ENCODE data around the gene ANXA8.
"Not testable (repeated sequence)": the region's sequence is repeated elsewhere in the genome, so short reads cannot be mapped to it uniquely, and the experiment has no call there.

The ANXA8 gene

GRCh38 chr10:47478114-47478513, 5.8 kb downstream of the ANXA8 start:
- not testable (repeated sequence) for H3K9me3 ChIP-seq (ENCODE audit: control insufficient read depth, insufficient read depth, low read length); H3K27me3 ChIP-seq (ENCODE audit: control insufficient read depth, insufficient read depth, low read length); H3K4me1 ChIP-seq (ENCODE audit: control insufficient read depth, insufficient read depth, low read length); H3K27ac ChIP-seq (ENCODE audit: low read depth, low read length); H3K4me3 ChIP-seq (ENCODE audit: low read depth, low read length); H3K9ac ChIP-seq (ENCODE audit: low read depth, low read length); H3K36me3 ChIP-seq (ENCODE audit: control insufficient read depth, insufficient read depth, low read length)

- not testable (repeated sequence) for H3K36me3 ChIP-seq (ENCODE audit: control insufficient read depth, insufficient read depth, low read length); H3K27me3 ChIP-seq (ENCODE audit: control insufficient read depth, insufficient read depth, low read length); H3K9ac ChIP-seq (ENCODE audit: low read depth, low read length); H3K27ac ChIP-seq (ENCODE audit: low read depth, low read length); H3K4me3 ChIP-seq (ENCODE audit: low read depth, low read length); H3K9me3 ChIP-seq (ENCODE audit: control insufficient read depth, insufficient read depth, low read length); H3K4me1 ChIP-seq (ENCODE audit: control insufficient read depth, insufficient read depth, low read length)
Measured at GRCh38 chr10:47477078-47477477, 6.8 kb downstream of the ANXA8 start.

- not testable (repeated sequence) for H3K27me3 ChIP-seq (ENCODE audit: control insufficient read depth, insufficient read depth, low read length); H3K4me3 ChIP-seq (ENCODE audit: low read depth, low read length); H3K27ac ChIP-seq (ENCODE audit: low read depth, low read length); H3K9me3 ChIP-seq (ENCODE audit: control insufficient read depth, insufficient read depth, low read length); H3K36me3 ChIP-seq (ENCODE audit: control insufficient read depth, insufficient read depth, low read length); H3K4me1 ChIP-seq (ENCODE audit: control insufficient read depth, insufficient read depth, low read length); H3K9ac ChIP-seq (ENCODE audit: low read depth, low read length)
Measured at GRCh38 chr10:47475101-47475500, 8.8 kb downstream of the ANXA8 start.

- not testable (repeated sequence) for H3K27ac ChIP-seq (ENCODE audit: low read depth, low read length); H3K4me1 ChIP-seq (ENCODE audit: control insufficient read depth, insufficient read depth, low read length); H3K9ac ChIP-seq (ENCODE audit: low read depth, low read length); H3K27me3 ChIP-seq (ENCODE audit: control insufficient read depth, insufficient read depth, low read length); H3K4me3 ChIP-seq (ENCODE audit: low read depth, low read length); H3K9me3 ChIP-seq (ENCODE audit: control insufficient read depth, insufficient read depth, low read length); H3K36me3 ChIP-seq (ENCODE audit: control insufficient read depth, insufficient read depth, low read length)
Measured at GRCh38 chr10:47473516-47473915, 10.4 kb downstream of the ANXA8 start.

- not testable (repeated sequence) for H3K4me3 ChIP-seq (ENCODE audit: low read depth, low read length)
Measured at GRCh38 chr10:47472647-47473046, 11.3 kb downstream of the ANXA8 start.

GRCh38 chr10:47472072-47472471, 11.8 kb downstream of the ANXA8 start:
- not testable (repeated sequence) for H3K36me3 ChIP-seq (ENCODE audit: control insufficient read depth, insufficient read depth, low read length); H3K4me3 ChIP-seq (ENCODE audit: low read depth, low read length); H3K4me1 ChIP-seq (ENCODE audit: control insufficient read depth, insufficient read depth, low read length); H3K9ac ChIP-seq (ENCODE audit: low read depth, low read length); H3K27ac ChIP-seq (ENCODE audit: low read depth, low read length); H3K9me3 ChIP-seq (ENCODE audit: control insufficient read depth, insufficient read depth, low read length); H3K27me3 ChIP-seq (ENCODE audit: control insufficient read depth, insufficient read depth, low read length)

More at GRCh38 chr10:47472647-47473046, 11.3 kb downstream of the ANXA8 start:
- H3K9ac ChIP-seq (ENCODE audit: low read depth, low read length); H3K27me3 ChIP-seq (ENCODE audit: control insufficient read depth, insufficient read depth, low read length); H3K9me3 ChIP-seq (ENCODE audit: control insufficient read depth, insufficient read depth, low read length); H3K27ac ChIP-seq (ENCODE audit: low read depth, low read length); H3K36me3 ChIP-seq (ENCODE audit: control insufficient read depth, insufficient read depth, low read length); H3K4me1 ChIP-seq (ENCODE audit: control insufficient read depth, insufficient read depth, low read length): not testable (repeated sequence)

GRCh38 chr10:47468731-47469528, 15.0 kb downstream of the ANXA8 start:
- H3K27ac ChIP-seq (ENCODE audit: low read depth, low read length); H3K36me3 ChIP-seq (ENCODE audit: control insufficient read depth, insufficient read depth, low read length): not testable (repeated sequence)

GRCh38 chr10:47467957-47468356, 16.0 kb downstream of the ANXA8 start:
- not testable (repeated sequence) for H3K27ac ChIP-seq (ENCODE audit: low read depth, low read length); H3K9ac ChIP-seq (ENCODE audit: low read depth, low read length); H3K36me3 ChIP-seq (ENCODE audit: control insufficient read depth, insufficient read depth, low read length); H3K4me3 ChIP-seq (ENCODE audit: low read depth, low read length); H3K9me3 ChIP-seq (ENCODE audit: control insufficient read depth, insufficient read depth, low read length); H3K4me1 ChIP-seq (ENCODE audit: control insufficient read depth, insufficient read depth, low read length); H3K27me3 ChIP-seq (ENCODE audit: control insufficient read depth, insufficient read depth, low read length)

More at GRCh38 chr10:47468731-47469528, 15.0 kb downstream of the ANXA8 start:
- H3K4me1 ChIP-seq (ENCODE audit: control insufficient read depth, insufficient read depth, low read length); H3K9me3 ChIP-seq (ENCODE audit: control insufficient read depth, insufficient read depth, low read length); H3K9ac ChIP-seq (ENCODE audit: low read depth, low read length); H3K4me3 ChIP-seq (ENCODE audit: low read depth, low read length); H3K27me3 ChIP-seq (ENCODE audit: control insufficient read depth, insufficient read depth, low read length): not testable (repeated sequence)

- H3K9ac ChIP-seq (ENCODE audit: low read depth, low read length), result not testable (repeated sequence)
Measured at GRCh38 chr10:47467458-47467857, 16.5 kb downstream of the ANXA8 start.

GRCh38 chr10:47465216-47465917, 18.5 kb downstream of the ANXA8 start:
- not testable (repeated sequence) for H3K27me3 ChIP-seq (ENCODE audit: control insufficient read depth, insufficient read depth, low read length); H3K9ac ChIP-seq (ENCODE audit: low read depth, low read length); H3K4me3 ChIP-seq (ENCODE audit: low read depth, low read length); H3K9me3 ChIP-seq (ENCODE audit: control insufficient read depth, insufficient read depth, low read length); H3K36me3 ChIP-seq (ENCODE audit: control insufficient read depth, insufficient read depth, low read length); H3K27ac ChIP-seq (ENCODE audit: low read depth, low read length); H3K4me1 ChIP-seq (ENCODE audit: control insufficient read depth, insufficient read depth, low read length)

More at GRCh38 chr10:47467458-47467857, 16.5 kb downstream of the ANXA8 start:
- H3K36me3 ChIP-seq (ENCODE audit: control insufficient read depth, insufficient read depth, low read length); H3K27ac ChIP-seq (ENCODE audit: low read depth, low read length); H3K4me3 ChIP-seq (ENCODE audit: low read depth, low read length); H3K4me1 ChIP-seq (ENCODE audit: control insufficient read depth, insufficient read depth, low read length); H3K27me3 ChIP-seq (ENCODE audit: control insufficient read depth, insufficient read depth, low read length); H3K9me3 ChIP-seq (ENCODE audit: control insufficient read depth, insufficient read depth, low read length): not testable (repeated sequence)

- not testable (repeated sequence) for H3K4me3 ChIP-seq (ENCODE audit: low read depth, low read length); H3K27me3 ChIP-seq (ENCODE audit: control insufficient read depth, insufficient read depth, low read length); H3K9me3 ChIP-seq (ENCODE audit: control insufficient read depth, insufficient read depth, low read length); H3K4me1 ChIP-seq (ENCODE audit: control insufficient read depth, insufficient read depth, low read length); H3K27ac ChIP-seq (ENCODE audit: low read depth, low read length); H3K9ac ChIP-seq (ENCODE audit: low read depth, low read length); H3K36me3 ChIP-seq (ENCODE audit: control insufficient read depth, insufficient read depth, low read length)
Measured at GRCh38 chr10:47462577-47463358, 21.1 kb downstream of the ANXA8 start.
